Esophagus muscularis mucosa (tissue), 4 donors: ENCODE results near the gene LYPD1. TPM values are rescaled to one million over a fixed set of nuclear protein-coding genes. Genes with fewer than 3 reads are reported as not detected.

Source experiments
- DNase-seq: peaks from one replicate; pipeline ENCODE4 v3.0.0-alpha.2; 2017; ENCODE audit errors: extremely low spot score
- H3K27ac ChIP-seq, 4 donors: fragments of 200-600 bp; sonication (generic); replicated peaks in 1 of 4; 1 replicate in 3 of 4; 2 replicates in 1 of 4; pipeline ENCODE4 v1.5.1; 2016 to 2019; ENCODE audit warnings: mild to moderate bottlenecking in 1 of 4
- H3K27me3 ChIP-seq, 4 donors: fragments of 200-600 bp; sonication (generic); one replicate each; pipeline versions ENCODE4 v1.5.1 to v1.6.0; 2016 to 2019
- H3K36me3 ChIP-seq, 4 donors: fragments of 200-600 bp; sonication (generic); one replicate each; pipeline ENCODE4 v1.5.1; 2016 to 2019
- H3K4me1 ChIP-seq, 4 donors: fragments of 200-600 bp; sonication (generic); one replicate each; pipeline ENCODE4 v1.5.1; 2016 to 2019
- H3K4me3 ChIP-seq, 4 donors: fragments of 200-600 bp; sonication (generic); 1 replicate in 2 of 4; 2 replicates in 2 of 4; pipeline ENCODE4 v1.5.1; 2016 to 2019; ENCODE audit warnings: mild to moderate bottlenecking in 4 of 4, moderate library complexity in 1 of 4
- H3K9me3 ChIP-seq, 4 donors: fragments of 200-600 bp; sonication (generic); 1 replicate in 3 of 4; 2 replicates in 1 of 4; pipeline ENCODE4 v1.5.1; 2016 to 2019
- EP300 ChIP-seq: sonication (generic); formaldehyde crosslinking; IDR thresholded peaks from one replicate; pipeline ENCODE4 v1.6.1; 2017; ENCODE audit warnings: antibody characterized with exemption
- POLR2A ChIP-seq: fragments of 450-650 bp; IDR thresholded peaks from one replicate; pipeline ENCODE4 v1.6.1; 2017; ENCODE audit warnings: antibody characterized with exemption, moderate library complexity, mild to moderate bottlenecking, low read depth
- POLR2AphosphoS5 ChIP-seq, 2 donors: sonication (generic); formaldehyde crosslinking; IDR thresholded peaks; one replicate each; pipeline ENCODE4 v1.6.1; 2017; ENCODE audit warnings: antibody characterized with exemption in 2 of 2
- WGBS: methylation state at CpG from one replicate; pipeline ENCODE4 v1.1.5; 2018; 5-methylcytosine and 5-hydroxymethylcytosine counted together
- intact Hi-C: fragments of 100-400 bp; cut with DNase I; formaldehyde crosslinking; loops from one replicate; pipeline ENCODE4 v1.15.1; 2023
- total RNA-seq, 4 donors: library from RNA; depleted of rRNA; stranded (reverse); fragments of >200 nt; gene quantifications; one replicate each; pipeline versions ENCODE4 v1.1.0 to v1.2.1, GENCODE V29; 2016
- TF ChIP-seq, protein P1 (sequence below), 3 experiments: fragments of 200-600 bp in 2 of 3; fragments of 450-650 bp in 1 of 3; sonication (generic) in 2 of 3; IDR thresholded peaks; one replicate each; pipeline ENCODE4 v1.5.1; 2017 to 2019; ENCODE audit warnings: antibody characterized with exemption in 3 of 3, mild to moderate bottlenecking in 2 of 3, moderate library complexity in 1 of 3

The LYPD1 gene
- total RNA-seq, 4 donors from 2014 or later, result 0.66 to 5.4 (median 0.71) TPM; not detected in 1

DNA sequence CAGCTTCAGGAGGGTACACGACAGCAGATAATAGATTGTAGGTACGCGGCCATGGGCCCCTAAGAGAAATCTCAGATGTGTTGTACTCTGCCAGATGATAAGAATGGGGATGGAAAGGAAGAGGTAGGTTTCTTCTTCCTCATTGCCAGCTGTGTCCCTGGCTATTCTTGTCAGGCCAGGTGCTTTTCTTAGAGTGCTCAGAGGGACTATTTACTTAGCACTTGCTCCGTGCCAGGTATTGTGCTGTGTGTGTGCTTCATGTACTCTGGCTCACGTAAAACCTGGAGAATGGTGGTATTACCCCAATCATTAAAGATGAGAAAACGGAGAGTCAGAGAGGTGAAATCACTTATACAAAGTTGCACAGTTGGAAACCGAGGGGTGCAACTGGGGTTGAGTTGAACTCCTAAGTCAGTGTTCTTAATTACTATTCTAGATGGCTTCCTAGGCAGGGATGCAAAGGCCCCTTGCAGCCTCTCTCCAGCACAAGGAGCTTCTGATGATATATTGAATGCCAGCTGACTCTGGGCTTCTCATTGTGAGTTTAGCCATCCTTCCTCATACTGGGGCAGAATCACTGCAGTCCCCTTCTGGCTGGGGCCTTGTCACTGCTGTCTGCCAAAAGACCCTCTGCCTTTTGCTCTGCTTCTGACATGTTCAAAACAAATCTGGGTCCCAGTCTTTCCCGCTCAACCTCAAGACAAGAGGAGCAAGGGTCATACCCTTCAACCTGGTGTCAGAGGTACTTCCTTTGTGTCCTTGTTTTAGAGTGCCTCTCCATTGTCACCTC lies 60.7 kb downstream of the LYPD1 start:
- Histone ChIP-seq H3K27ac (no peak overlapping the region), H3K36me3 (no peaks in the 10 kb centered on the region), H3K9me3 (no peaks in the 10 kb centered on the region), H3K4me3 (no peak overlapping the region), H3K4me1 (no peaks in the 10 kb centered on the region), H3K27me3 (no peaks in the 10 kb centered on the region)
- intact Hi-C loops, result no loop called here
- TF ChIP-seq, protein P1, sequence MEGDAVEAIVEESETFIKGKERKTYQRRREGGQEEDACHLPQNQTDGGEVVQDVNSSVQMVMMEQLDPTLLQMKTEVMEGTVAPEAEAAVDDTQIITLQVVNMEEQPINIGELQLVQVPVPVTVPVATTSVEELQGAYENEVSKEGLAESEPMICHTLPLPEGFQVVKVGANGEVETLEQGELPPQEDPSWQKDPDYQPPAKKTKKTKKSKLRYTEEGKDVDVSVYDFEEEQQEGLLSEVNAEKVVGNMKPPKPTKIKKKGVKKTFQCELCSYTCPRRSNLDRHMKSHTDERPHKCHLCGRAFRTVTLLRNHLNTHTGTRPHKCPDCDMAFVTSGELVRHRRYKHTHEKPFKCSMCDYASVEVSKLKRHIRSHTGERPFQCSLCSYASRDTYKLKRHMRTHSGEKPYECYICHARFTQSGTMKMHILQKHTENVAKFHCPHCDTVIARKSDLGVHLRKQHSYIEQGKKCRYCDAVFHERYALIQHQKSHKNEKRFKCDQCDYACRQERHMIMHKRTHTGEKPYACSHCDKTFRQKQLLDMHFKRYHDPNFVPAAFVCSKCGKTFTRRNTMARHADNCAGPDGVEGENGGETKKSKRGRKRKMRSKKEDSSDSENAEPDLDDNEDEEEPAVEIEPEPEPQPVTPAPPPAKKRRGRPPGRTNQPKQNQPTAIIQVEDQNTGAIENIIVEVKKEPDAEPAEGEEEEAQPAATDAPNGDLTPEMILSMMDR (IDR thresholded peaks at IDR 0.05), result no peak
- TF ChIP-seq EP300 (no peak), POLR2A (no peak), POLR2AphosphoS5 (IDR thresholded peaks at IDR 0.05) (no peak)
- WGBS, result 90% methylated on average over 8 of the region's 8 CpGs
- no peak for DNase-seq

DNA sequence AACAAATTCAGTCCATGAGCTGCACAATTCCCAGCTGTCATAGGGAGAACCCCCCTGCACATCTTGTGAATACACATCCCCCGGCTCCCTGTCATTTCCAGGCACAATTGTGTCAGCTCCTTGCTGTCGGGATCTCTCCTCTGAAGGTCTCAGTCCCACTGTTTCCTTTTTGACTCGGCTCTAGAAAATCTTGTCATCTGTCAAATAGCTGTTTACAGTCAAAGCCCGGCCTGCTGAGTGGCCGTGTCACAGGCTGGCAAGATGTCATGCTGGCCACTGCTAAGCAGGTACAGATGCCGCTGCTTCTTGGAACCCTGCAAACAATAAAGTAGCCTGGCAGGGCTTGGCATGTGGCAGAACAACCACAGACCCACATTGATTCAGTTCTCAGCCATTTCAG lies 61.7 kb downstream of the LYPD1 start:
- TF ChIP-seq EP300 (no peak), POLR2A (no peak), POLR2AphosphoS5 (IDR thresholded peaks at IDR 0.05) (no peak)
- TF ChIP-seq, protein P1 (IDR thresholded peaks at IDR 0.05), result no peak
- intact Hi-C loops, result no loop called here
- Histone ChIP-seq H3K27ac (no peak overlapping the region), H3K4me1 (no peaks in the 10 kb centered on the region), H3K27me3 (no peaks in the 10 kb centered on the region), H3K36me3 (no peaks in the 10 kb centered on the region), H3K4me3 (no peak overlapping the region), H3K9me3 (no peaks in the 10 kb centered on the region)
- 72% methylated on average over 5 of the region's 6 CpGs for WGBS
- no peak for DNase-seq

DNA sequence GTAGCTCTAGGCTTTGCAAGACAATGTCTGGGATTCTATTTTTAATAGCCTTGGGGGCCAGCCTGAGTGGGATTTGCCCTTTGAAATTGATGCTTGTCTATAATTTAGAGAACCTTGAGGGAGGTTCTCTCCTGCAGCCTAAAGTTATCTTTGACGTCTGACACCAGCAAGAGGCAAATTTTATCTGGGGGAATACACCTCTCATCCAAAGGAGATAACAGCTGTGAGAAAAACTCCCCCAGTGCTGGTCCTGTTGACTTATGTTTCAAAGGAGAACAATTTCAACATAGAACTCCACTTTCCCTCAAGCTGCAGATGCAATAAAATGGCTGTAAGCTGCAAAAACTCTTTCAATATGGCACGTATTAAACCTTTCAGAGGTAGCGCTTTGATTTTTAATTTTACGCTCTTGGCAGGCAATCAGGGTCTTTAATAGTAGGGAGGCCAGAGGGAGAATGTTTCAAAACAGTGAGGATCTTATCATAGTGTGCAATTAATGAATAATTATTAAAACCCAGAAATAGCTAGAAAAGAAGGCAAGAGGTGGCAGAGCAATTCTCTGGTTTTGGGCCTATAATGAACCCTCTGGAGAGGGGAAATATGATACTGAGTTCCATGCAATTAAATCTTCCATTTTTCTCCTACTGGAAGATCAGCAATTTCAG lies 62.4 kb downstream of the LYPD1 start:
- H3K27me3 ChIP-seq, result no peaks in the 10 kb centered on the region
- H3K36me3 ChIP-seq, result no peaks in the 10 kb centered on the region
- H3K4me3 ChIP-seq, result no peak overlapping the region
- H3K9me3 ChIP-seq, result no peaks in the 10 kb centered on the region
- WGBS, result 82% methylated on average over 4 of the region's 4 CpGs
- no peaks in the 10 kb centered on the region for H3K4me1 ChIP-seq
- TF ChIP-seq, protein P1 (IDR thresholded peaks at IDR 0.05), result no peak
- TF ChIP-seq EP300 (no peak), POLR2AphosphoS5 (IDR thresholded peaks at IDR 0.05) (no peak), POLR2A (no peak)
- DNase-seq, result no peak
- intact Hi-C loops, result no loop called here
- H3K27ac ChIP-seq, result no peak overlapping the region

DNA sequence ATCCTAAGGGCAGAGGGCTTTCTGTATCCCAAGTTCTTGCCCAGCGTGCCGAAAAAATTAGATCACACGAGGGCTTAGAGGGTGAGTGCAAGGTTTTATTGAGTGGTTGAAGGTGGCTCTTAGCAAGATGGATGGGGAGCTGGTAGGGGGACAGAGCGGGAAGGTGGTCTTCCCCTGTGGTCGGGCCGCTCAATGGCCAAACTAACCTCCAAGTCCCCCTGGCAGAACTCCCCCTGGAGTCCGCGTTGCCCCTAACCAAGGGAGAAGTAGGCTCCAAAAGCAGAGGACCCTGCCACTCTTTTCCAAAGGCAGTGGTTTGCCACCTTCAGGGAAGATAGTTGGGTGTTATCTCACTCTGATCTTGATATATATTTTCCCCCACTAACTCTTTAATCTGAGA lies 63.4 kb downstream of the LYPD1 start:
- no peak for DNase-seq
- 90% methylated on average over 6 of the region's 8 CpGs for WGBS
- Histone ChIP-seq H3K9me3 (no peaks in the 10 kb centered on the region), H3K4me1 (no peaks in the 10 kb centered on the region), H3K27me3 (no peaks in the 10 kb centered on the region), H3K27ac (no peak overlapping the region), H3K36me3 (no peaks in the 10 kb centered on the region), H3K4me3 (no peak overlapping the region)
- TF ChIP-seq EP300 (no peak), POLR2A (no peak), POLR2AphosphoS5 (IDR thresholded peaks at IDR 0.05) (no peak)
- TF ChIP-seq, protein P1 (IDR thresholded peaks at IDR 0.05), result no peak
- intact Hi-C loops, result no loop called here
